ENCODE results near the gene ZBTB8OS. TPM values are rescaled to one million over a fixed set of nuclear protein-coding genes. Genes with fewer than 3 reads are reported as not detected.
"Not testable (repeated sequence)": the region's sequence is repeated elsewhere in the genome, so short reads cannot be mapped to it uniquely, and the experiment has no call there.

Gene ZBTB8OS
- total and polyA plus RNA-seq, 4 donors: 12.3 to 33.8 (median 16.7) TPM

DNA sequence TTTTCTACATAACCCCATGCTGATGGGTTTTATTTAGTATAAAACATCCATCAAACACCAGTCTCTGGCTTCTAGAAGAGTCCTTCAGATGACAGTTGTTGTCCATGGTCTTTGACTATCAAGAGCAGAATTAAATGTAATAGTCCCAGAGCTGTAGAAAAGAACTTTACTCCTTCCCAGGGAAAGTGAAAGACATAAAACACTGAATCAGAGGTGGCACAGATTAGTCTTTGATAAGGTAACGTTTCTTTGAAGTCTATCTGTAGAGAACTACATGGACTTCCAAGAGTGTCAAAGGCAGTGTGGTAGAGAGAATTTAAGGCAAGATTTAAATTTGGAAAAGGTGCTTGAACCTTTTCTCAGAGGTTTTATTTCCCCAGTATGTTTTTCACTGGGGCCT is 30.3 kb upstream of the ZBTB8OS start:
- Histone ChIP-seq H3K9me3 (ENCODE audit: control insufficient read depth in 4 of 4, low read length in 3 of 4) (no peaks in the 10 kb centered on the region), H3K27ac (ENCODE audit: low read depth in 1 of 2, low read length in 2 of 2) (no peak overlapping the region), H3K4me1 (ENCODE audit: control insufficient read depth in 4 of 4, insufficient read depth in 4 of 4, low read length in 3 of 4) (peaks cover 0 to 1% (median 0%) of the 10 kb centered on the region in 4 donors), H3K27me3 (ENCODE audit: control insufficient read depth in 4 of 4, insufficient read depth in 4 of 4, low read length in 3 of 4) (no peaks in the 10 kb centered on the region), H3K36me3 (ENCODE audit: control insufficient read depth in 4 of 4, insufficient read depth in 3 of 4, low read depth in 1 of 4, low read length in 3 of 4) (peaks cover 9 to 54% (median 27%) of the 10 kb centered on the region in 4 donors), H3K9ac (ENCODE audit: low read depth in 1 of 2, low read length in 2 of 2) (no peak overlapping the region), H3K4me3 (ENCODE audit: low read depth in 1 of 3, low read length in 3 of 3) (no peak overlapping the region)
- TF ChIP-seq YY1 (IDR thresholded peaks at IDR 0.05) (no peak), EGR1 (IDR thresholded peaks at IDR 0.05; ENCODE audit: low read depth in 2 of 2) (no peak), JUND (IDR thresholded peaks at IDR 0.05) (no peak), SP1 (IDR thresholded peaks at IDR 0.05) (no peak), HNF4A (conservative IDR thresholded peaks at IDR 0.05) (no peak)
- TF ChIP-seq, protein P1, sequence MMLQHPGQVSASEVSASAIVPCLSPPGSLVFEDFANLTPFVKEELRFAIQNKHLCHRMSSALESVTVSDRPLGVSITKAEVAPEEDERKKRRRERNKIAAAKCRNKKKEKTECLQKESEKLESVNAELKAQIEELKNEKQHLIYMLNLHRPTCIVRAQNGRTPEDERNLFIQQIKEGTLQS (IDR thresholded peaks at IDR 0.05): no peak
- TF ChIP-seq, protein P2, sequence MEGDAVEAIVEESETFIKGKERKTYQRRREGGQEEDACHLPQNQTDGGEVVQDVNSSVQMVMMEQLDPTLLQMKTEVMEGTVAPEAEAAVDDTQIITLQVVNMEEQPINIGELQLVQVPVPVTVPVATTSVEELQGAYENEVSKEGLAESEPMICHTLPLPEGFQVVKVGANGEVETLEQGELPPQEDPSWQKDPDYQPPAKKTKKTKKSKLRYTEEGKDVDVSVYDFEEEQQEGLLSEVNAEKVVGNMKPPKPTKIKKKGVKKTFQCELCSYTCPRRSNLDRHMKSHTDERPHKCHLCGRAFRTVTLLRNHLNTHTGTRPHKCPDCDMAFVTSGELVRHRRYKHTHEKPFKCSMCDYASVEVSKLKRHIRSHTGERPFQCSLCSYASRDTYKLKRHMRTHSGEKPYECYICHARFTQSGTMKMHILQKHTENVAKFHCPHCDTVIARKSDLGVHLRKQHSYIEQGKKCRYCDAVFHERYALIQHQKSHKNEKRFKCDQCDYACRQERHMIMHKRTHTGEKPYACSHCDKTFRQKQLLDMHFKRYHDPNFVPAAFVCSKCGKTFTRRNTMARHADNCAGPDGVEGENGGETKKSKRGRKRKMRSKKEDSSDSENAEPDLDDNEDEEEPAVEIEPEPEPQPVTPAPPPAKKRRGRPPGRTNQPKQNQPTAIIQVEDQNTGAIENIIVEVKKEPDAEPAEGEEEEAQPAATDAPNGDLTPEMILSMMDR (IDR thresholded peaks at IDR 0.05; ENCODE audit: low read depth, low read length, missing input control): no peak
- no peak for DNase-seq (ENCODE audit: low spot score)
- WGBS: 80% methylated on average over 1 of the region's 1 CpG

DNA sequence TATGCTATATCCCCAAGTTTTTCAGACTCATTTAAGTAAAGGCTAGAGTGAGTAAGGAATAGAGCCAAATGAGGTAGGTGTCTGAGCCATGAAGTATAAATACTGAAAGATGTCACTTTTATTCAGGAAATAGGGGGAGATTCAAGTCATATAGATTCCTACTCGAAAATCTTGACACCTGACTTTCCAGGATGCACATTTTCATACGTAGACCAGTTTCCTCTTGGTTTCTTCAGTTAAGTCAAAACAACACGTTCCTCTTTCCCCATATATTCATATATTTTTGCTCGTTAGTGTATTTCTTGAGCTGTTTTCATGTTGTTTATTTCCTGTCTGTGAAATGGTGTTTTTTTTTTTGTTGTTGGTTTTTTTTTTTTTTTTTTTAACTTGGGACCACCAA is 29.6 kb upstream of the ZBTB8OS start:
- not testable (repeated sequence) for H3K9ac ChIP-seq (ENCODE audit: low read depth in 1 of 2, low read length in 2 of 2); H3K4me3 ChIP-seq (ENCODE audit: low read depth in 1 of 3, low read length in 3 of 3); H3K9me3 ChIP-seq (ENCODE audit: control insufficient read depth in 4 of 4, low read length in 3 of 4); H3K27me3 ChIP-seq (ENCODE audit: control insufficient read depth in 4 of 4, insufficient read depth in 4 of 4, low read length in 3 of 4); H3K27ac ChIP-seq (ENCODE audit: low read depth in 1 of 2, low read length in 2 of 2); DNase-seq (ENCODE audit: low spot score); H3K4me1 ChIP-seq (ENCODE audit: control insufficient read depth in 4 of 4, insufficient read depth in 4 of 4, low read length in 3 of 4)
- WGBS: 79% methylated on average over 4 of the region's 4 CpGs
- peaks cover 10 to 48% (median 23%) of the 10 kb centered on the region in 4 donors for H3K36me3 ChIP-seq (ENCODE audit: control insufficient read depth in 4 of 4, insufficient read depth in 3 of 4, low read depth in 1 of 4, low read length in 3 of 4)

DNA sequence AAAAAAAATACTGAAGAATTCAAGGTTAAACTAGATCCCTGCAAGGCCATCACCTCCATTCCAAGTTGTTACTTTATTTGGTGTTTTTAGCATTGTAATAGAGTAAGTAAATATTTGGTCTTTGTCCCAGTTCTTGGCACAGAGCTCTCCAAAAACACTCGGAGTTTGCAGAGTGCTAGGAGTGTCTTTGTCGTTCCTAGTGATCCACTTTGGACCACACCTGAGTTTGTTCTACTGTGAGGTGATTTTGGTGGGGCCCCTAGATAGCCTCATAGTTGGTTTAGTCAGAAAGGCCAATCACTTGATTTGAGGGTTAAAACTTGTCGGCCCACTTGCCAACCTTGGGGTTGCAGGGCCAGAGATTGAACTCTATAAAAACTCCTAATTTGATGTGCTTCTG is 26.6 kb upstream of the ZBTB8OS start:
- Histone ChIP-seq H3K9ac (ENCODE audit: low read depth in 1 of 2, low read length in 2 of 2) (no peak overlapping the region), H3K27me3 (ENCODE audit: control insufficient read depth in 4 of 4, insufficient read depth in 4 of 4, low read length in 3 of 4) (no peaks in the 10 kb centered on the region), H3K36me3 (ENCODE audit: control insufficient read depth in 4 of 4, insufficient read depth in 3 of 4, low read depth in 1 of 4, low read length in 3 of 4) (peaks cover 14 to 65% (median 38%) of the 10 kb centered on the region in 4 donors), H3K4me1 (ENCODE audit: control insufficient read depth in 4 of 4, insufficient read depth in 4 of 4, low read length in 3 of 4) (peaks cover 0 to 1% (median 0%) of the 10 kb centered on the region in 4 donors), H3K9me3 (ENCODE audit: control insufficient read depth in 4 of 4, low read length in 3 of 4) (no peaks in the 10 kb centered on the region), H3K4me3 (ENCODE audit: low read depth in 1 of 3, low read length in 3 of 3) (no peak overlapping the region), H3K27ac (ENCODE audit: low read depth in 1 of 2, low read length in 2 of 2) (no peak overlapping the region)
- TF ChIP-seq YY1 (IDR thresholded peaks at IDR 0.05) (no peak), RAD21 (IDR thresholded peaks at IDR 0.05) (no peak), RXRA (IDR thresholded peaks at IDR 0.05) (no peak), HNF4G (IDR thresholded peaks at IDR 0.05) (no peak), FOXA1 (IDR thresholded peaks at IDR 0.05) (no peak), JUND (IDR thresholded peaks at IDR 0.05) (no peak), FOXA2 (IDR thresholded peaks at IDR 0.05) (no peak), EGR1 (IDR thresholded peaks at IDR 0.05; ENCODE audit: low read depth in 2 of 2) (no peak), HNF4A (conservative IDR thresholded peaks at IDR 0.05) (no peak), SP1 (IDR thresholded peaks at IDR 0.05) (no peak), TAF1 (conservative IDR thresholded peaks at IDR 0.05) (no peak), NR2F2 (IDR thresholded peaks at IDR 0.05) (no peak), GABPA (IDR thresholded peaks at IDR 0.05 in 1 of 2, conservative IDR thresholded peaks at IDR 0.05 in 1 of 2) (no peak)
- TF ChIP-seq, protein P3, sequence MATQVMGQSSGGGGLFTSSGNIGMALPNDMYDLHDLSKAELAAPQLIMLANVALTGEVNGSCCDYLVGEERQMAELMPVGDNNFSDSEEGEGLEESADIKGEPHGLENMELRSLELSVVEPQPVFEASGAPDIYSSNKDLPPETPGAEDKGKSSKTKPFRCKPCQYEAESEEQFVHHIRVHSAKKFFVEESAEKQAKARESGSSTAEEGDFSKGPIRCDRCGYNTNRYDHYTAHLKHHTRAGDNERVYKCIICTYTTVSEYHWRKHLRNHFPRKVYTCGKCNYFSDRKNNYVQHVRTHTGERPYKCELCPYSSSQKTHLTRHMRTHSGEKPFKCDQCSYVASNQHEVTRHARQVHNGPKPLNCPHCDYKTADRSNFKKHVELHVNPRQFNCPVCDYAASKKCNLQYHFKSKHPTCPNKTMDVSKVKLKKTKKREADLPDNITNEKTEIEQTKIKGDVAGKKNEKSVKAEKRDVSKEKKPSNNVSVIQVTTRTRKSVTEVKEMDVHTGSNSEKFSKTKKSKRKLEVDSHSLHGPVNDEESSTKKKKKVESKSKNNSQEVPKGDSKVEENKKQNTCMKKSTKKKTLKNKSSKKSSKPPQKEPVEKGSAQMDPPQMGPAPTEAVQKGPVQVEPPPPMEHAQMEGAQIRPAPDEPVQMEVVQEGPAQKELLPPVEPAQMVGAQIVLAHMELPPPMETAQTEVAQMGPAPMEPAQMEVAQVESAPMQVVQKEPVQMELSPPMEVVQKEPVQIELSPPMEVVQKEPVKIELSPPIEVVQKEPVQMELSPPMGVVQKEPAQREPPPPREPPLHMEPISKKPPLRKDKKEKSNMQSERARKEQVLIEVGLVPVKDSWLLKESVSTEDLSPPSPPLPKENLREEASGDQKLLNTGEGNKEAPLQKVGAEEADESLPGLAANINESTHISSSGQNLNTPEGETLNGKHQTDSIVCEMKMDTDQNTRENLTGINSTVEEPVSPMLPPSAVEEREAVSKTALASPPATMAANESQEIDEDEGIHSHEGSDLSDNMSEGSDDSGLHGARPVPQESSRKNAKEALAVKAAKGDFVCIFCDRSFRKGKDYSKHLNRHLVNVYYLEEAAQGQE (IDR thresholded peaks at IDR 0.05): no peak
- TF ChIP-seq, protein P4, sequence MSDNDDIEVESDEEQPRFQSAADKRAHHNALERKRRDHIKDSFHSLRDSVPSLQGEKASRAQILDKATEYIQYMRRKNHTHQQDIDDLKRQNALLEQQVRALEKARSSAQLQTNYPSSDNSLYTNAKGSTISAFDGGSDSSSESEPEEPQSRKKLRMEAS (IDR thresholded peaks at IDR 0.05): no peak
- TF ChIP-seq, protein P5, sequence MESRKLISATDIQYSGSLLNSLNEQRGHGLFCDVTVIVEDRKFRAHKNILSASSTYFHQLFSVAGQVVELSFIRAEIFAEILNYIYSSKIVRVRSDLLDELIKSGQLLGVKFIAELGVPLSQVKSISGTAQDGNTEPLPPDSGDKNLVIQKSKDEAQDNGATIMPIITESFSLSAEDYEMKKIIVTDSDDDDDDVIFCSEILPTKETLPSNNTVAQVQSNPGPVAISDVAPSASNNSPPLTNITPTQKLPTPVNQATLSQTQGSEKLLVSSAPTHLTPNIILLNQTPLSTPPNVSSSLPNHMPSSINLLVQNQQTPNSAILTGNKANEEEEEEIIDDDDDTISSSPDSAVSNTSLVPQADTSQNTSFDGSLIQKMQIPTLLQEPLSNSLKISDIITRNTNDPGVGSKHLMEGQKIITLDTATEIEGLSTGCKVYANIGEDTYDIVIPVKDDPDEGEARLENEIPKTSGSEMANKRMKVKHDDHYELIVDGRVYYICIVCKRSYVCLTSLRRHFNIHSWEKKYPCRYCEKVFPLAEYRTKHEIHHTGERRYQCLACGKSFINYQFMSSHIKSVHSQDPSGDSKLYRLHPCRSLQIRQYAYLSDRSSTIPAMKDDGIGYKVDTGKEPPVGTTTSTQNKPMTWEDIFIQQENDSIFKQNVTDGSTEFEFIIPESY (IDR thresholded peaks at IDR 0.05): no peak
- TF ChIP-seq, protein P1 (IDR thresholded peaks at IDR 0.05): no peak
- TF ChIP-seq, protein P2 (IDR thresholded peaks at IDR 0.05; ENCODE audit: low read depth, low read length, missing input control): no peak
- 22% methylated on average over 3 of the region's 3 CpGs for WGBS
- DNase-seq (ENCODE audit: low spot score): no peak
